DMS79 (cell line): ENCODE results near the gene ADGRL2.

Experiments
- DNase-seq: peaks from one replicate; lab custom pipeline; 2025; lab: John Stamatoyannopoulos, UW

ADGRL2 gene

DNA sequence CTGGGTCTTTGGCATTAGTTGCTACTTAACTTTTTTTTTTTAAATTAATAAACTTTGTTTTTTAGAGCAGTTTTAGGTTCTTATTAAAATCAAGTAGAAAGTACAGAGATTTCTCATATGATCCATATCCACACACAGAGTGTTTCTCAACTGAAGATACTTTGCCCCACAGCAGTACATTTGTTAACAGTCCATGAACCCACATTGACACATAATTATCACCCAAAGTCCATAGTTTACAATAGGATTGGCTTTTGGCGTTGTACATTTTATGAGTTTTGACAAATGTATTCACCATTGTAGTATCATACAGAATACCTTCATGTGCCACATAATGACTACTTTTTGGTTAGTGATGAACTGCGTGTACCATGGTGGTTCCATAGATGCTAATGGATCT lies 106.8 kb downstream of the ADGRL2 start:
- DNase-seq: no peak

DNA sequence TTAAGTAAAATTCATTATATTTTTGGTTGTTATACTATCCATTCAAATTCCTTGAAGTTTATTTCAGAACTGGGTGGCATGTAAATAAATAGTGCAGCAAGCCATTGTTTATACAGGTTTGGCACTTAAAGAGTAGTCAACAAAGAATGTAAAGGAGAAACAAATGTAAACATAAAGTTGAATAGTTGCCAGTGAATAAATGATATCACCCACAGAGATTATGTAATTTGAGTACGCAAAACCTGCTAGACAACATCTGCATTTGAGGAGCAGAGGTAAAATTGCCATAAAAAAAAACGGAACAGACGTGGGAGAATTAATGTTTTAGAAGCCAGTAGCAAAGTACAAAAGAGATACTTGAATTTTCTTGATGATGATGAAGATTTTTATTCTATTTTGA lies 111.6 kb downstream of the ADGRL2 start:
- DNase-seq: peak; percentile 42

DNA sequence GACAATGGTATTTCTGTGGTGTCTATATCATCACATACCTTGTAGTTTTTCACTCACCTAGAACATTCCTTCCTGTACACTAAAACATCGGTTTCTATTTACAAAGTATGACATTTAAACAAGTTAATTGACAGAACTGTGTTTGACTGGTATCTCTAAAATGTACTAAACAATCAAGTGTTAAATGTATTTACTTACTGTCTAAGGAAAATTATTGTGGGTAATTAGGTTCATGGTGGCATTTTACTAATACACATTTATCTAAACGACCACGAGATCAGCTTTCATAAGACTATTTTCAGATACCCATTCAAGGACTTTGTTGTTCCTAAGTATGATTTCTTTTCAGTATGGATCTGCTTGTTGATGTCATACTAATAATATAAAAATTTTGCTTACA lies 115.2 kb downstream of the ADGRL2 start:
- DNase-seq: no peak

DNA sequence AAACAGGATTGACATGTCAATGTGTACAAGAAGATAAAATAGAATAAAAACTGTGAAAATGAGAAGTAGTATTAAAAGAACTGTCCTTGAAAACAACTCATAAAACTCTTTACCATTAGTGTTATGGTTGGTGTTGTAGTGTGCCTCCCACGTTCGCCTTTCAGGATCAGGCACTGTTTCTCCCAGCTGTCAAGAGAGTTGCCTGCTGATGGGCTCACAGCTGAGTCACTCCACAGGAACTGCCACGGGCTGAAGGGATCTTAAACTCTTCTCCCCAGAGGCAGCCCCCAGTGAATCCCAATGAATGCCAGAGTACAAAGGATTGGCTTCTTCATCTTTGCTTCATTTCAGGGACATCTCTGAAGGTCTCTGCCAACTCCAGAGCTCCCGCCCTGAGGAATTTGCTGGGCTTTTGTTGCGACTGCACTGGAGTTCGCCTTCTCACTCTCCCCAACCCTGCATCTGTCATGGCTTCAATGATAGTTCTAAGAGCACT lies 119.6 kb downstream of the ADGRL2 start:
- no peak for DNase-seq

DNA sequence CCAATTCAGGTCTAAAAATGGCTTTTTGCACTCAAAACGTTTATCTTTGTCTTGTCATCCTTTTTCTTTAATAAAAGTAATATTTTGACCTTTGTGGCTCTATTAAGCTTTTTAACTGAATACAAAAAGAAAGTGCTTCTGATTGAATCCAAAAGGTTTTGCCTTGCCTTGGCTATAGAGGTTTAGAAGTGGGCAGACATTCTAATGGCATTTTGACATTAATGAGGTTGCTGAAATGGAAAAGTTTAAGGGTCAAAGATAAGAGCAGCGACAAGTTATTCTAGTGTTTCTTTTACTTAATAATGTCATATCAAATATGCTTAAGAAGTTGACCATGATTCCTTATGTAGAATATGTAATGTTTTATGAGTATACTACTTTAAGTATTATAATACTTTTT lies 120.2 kb downstream of the ADGRL2 start:
- peak; percentile 7 for DNase-seq

DNA sequence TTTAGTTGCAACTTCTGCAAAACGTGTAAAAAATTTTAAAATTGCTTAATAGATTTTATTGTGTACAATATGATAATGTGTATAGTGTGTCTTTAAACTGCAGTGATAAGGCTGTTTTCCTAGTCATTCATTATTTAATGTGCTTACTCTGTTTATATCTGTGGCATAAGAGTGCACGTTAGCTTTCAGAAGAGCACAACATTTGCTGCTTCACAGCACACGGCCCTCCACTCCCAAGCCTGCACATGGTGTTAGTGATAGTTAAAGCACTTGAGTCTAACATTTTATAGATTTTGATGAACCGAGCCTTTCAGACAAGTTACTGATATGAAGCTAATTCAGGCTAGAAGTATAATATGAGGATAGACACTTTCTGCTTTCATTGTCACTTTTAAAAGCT lies 120.6 kb downstream of the ADGRL2 start:
- DNase-seq: peak; percentile 10

DNA sequence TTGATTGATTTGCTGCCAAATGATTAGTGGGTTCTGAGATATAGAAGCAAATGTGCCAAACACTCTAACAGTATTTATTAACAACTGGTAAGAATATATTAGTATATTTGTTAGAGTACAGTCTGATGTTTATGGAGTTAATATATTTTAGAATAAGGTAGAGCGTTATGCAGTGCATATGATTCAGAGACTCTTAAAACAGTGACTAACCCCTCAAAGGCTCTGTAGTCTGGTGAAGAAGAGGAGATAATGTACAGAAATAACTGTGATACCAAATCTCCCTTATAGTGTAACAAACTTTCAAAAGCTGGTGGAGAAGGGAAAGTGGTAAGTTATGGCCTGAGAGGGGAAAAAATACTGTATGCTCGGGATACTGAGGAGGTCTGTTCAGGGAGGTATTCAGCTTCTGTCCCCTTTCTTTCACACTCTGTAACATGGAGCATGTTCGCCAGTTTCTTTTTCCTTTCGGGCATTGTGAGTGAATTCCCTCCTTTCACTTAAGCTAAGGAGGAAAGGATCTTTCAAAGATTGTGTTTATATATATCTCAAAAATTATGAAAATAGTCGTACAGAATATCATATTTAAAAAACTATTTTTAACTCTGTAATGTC lies 121.2 kb downstream of the ADGRL2 start:
- DNase-seq: no peak

DNA sequence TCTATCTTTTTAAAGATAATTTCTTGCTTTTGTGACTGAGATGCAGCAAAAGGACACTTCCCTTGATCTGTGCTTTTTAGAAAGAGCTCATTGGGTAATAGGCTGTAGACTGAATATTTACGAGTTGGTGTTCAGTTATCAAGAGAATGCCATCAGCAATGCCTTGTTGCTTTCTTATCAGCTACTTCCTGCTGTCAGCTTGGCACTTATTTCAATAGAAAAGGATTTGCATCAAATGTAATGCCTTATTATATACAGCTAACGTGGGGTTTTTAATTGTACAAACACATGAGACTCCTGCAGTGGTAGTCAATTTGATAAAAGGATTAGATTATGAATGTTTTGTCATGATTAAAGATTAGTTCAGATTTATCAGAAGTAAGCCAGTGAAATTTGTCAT lies 122.2 kb downstream of the ADGRL2 start:
- no peak for DNase-seq

DNA sequence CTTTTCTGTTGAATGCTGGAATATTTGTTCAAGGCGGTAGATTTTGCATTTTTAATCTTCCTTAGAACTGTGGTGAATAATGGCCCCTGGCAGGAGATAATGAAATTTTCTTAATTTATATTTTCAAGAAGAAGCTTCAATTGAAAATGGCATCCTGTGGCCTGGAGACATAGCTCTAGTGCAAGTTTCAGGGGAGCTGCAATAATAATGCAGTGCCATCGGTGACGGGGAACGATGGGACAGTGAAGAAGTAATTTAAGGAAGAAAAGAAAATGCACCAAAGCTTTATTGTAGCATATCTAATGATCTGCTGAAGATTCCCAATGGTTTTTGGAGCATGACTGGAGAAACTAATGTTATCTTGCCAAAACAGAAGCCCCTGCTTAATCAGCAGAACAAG lies 128.4 kb downstream of the ADGRL2 start:
- DNase-seq: no peak

DNA sequence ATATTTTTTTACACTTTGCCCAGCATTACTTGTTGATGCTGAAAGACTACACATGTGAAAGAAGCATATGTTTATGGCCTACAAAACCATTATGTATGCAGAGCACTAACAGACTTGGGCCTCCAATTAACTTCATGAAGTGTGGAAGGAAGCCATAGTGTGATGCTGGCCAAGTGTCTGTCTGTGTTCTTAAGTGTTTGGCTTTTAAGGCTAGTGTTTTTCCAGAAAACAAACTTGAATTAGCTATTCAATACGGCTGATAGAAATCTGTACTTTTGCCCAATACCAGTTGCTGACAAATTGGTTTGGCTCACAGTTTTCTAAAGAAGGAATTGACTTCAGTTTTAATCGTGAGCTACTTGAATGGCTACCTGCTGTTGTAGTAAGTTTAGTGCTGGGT lies 136.1 kb downstream of the ADGRL2 start:
- DNase-seq: no peak

DNA sequence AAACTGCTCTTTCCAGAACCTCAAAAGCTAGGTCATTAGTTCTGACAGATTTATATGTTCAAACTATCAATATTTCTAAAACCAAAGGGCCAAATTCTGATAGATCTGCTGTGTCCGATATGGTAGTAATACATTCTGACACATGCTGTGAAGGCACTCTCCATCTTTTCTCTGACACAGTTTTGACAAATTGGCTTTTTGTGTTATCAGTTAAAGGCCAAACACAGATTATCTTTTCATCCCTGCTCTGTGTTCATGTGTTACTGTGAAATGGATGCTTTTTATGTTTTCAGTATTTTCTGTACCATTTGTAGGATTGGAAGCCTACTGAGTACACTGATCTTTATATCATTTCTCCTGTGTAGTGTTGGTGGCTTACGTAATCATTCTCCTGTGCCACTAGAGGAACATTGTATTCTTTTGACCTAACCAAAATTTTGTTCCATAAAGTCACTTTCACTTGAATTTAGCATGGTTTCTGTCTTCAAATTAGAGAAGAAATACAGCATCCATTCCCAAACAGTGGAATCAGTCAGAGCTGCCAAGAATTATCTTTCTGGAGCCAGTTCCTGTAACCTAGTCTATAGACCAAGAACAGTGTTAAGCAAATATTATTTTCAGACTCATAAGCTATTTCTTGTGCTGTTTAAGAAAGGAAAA lies 137.2 kb downstream of the ADGRL2 start:
- no peak for DNase-seq

DNA sequence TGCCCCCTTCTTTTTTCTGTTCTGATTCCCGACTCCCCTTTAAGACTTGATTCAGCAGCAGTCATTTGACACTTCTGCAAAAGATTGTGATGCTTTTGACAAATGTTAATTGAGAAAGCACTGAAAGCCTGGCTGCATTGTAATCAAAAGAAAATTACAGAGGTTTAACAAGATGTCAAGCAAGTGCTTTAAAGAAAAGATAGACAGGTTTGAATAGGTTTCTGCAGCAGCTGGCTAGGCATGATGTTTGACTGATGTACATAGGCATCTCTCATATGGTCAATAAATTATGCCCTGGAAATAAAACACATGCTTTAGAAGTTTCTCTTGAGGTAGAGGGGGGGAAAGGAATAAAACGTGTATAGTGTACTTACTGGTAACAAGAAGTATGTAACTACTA lies 147.8 kb downstream of the ADGRL2 start:
- no peak for DNase-seq

DNA sequence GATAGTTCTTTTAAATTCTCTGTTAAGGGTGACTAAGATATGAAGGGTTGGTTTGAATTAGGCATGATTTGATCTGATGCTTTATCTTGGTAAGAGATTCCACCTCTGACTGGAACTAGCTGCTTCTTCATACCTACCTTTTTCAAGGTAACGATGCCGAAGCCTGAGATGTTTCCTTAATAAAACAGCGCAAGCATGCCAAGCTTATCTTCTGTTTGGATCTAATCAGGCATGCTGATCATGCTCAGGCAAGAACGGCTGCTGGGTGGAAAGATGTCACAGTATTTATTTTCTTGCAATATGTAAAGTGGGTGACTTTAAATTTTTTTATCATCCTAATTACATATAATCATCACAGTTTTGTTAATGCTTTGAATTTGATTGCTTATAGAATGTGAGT lies 148.7 kb downstream of the ADGRL2 start:
- DNase-seq: no peak

DNA sequence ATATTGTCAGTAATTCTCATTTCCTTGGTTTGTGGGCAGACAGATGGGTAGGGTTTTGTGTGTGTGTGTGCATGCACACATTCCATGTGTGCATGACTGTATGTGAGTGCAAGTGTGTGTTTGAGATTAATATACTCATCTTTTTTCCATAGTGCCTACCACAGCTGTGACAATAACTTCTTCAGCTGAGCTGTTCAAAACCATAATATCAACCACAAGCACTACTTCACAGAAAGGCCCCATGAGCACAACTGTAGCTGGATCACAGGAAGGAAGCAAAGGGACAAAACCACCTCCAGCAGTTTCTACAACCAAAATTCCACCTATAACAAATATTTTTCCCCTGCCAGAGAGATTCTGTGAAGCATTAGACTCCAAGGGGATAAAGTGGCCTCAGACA lies 149.3 kb downstream of the ADGRL2 start:
- DNase-seq: no peak

DNA sequence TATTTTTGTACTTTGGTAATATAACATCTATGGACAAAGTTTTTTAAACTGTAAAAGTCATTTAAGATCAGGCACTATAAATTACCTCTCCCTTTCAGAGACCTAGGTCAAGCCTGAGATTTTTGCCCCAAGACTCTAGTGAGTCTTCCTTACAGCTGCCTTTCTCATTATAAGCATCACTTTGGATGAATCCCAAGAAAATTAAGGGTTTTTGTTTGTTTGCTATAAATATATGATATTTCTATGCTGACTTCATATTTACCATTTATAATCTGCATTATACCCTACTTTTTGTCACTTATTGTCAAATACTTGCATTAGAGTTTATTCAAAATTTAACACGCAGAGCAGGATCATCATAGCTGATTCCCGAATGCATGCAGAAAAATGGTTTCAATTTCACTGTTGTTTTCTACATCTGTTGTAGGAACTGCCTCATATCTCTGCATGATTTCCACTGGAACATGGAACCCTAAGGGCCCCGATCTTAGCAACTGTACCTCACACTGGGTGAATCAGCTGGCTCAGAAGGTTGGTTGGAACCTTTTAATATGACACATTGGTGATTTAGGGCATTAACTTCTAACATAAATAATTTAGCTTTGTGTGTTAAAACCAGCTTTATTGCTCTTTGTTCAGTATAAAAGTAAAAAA lies 150.0 kb downstream of the ADGRL2 start:
- DNase-seq: no peak

DNA sequence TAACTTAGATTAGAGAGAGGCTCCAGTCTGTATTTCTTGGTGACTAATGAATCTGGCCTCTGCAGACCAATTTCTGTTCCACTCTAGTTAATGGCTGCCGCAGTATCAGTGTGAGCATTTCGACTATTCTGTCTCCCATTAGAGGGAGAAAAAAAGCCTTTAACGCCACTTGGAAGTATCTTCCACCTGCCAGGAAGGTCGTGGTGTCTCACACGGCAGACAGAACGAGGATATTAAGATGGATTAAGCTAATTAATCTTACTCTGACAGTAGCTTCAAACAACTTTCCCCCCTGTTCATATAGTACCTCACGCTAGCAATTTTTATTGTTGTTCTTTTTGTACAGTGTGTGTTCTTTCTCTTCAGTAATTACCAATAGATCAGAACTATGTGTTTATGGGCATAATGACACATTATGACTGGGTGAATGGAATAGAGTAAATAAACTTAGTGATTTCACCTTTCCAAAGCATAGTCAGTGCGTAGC lies 153.8 kb downstream of the ADGRL2 start:
- DNase-seq: no peak

DNA sequence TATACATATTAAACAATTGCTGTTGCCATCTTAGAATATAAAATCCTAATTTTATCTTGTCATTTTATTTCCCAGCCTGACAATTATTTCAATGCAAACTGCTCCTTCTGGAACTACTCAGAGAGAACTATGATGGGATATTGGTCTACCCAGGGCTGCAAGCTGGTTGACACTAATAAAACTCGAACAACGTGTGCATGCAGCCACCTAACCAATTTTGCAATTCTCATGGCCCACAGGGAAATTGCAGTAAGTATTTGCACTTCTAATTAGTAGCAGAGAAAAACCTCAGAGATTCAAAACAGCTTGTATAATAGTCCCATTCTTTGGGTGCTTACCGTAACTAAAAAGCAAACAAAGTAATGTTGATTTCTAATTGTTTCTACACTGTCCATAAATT lies 167.2 kb downstream of the ADGRL2 start:
- DNase-seq: peak; percentile 96

DNA sequence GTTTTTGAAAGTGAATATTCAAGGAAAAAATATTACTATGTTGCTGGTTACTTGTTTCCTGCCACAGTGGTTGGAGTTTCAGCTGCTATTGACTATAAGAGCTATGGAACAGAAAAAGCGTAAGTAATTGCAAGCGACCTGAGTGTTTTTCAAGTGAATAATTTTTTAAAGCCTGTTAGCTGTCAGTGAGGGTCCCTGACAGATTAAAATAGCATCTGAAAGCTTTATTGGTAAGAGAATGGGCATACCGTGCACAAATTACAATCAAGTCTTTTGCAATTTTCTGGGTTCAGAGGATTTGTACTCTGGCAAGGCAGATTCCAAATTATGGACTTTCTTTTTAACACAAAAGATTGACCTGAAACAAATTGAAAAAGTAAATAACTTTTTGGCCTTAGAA lies 169.7 kb downstream of the ADGRL2 start:
- DNase-seq: no peak

DNA sequence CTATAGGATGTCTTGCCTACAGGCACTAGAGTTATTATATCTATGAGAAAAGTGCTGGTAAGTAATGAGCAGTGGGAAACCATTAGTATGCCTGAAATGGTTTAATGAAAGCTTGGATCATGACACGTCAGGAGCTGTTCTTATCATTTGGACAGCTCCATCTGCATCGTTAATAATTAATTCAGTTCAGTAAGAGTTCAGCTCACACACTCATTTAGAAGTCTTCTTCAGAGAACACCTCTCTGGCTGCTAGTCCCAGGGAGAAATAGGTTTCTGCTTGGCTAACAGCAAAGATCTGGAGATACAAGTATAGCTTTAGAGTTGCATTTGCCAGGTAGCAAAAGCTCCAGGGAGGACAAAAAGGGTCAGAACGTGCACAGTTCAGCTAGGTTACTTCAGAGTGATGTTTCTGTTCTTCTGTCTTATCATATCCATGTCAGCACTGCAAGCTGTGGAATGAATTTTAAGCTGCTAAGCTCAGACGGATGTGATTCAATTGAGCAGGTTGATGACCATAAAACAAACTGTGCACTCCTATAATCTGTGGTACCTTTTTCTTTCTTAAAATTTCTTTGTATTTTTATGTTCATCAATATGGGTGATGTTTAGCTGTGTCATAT lies 173.6 kb downstream of the ADGRL2 start:
- DNase-seq: no peak

DNA sequence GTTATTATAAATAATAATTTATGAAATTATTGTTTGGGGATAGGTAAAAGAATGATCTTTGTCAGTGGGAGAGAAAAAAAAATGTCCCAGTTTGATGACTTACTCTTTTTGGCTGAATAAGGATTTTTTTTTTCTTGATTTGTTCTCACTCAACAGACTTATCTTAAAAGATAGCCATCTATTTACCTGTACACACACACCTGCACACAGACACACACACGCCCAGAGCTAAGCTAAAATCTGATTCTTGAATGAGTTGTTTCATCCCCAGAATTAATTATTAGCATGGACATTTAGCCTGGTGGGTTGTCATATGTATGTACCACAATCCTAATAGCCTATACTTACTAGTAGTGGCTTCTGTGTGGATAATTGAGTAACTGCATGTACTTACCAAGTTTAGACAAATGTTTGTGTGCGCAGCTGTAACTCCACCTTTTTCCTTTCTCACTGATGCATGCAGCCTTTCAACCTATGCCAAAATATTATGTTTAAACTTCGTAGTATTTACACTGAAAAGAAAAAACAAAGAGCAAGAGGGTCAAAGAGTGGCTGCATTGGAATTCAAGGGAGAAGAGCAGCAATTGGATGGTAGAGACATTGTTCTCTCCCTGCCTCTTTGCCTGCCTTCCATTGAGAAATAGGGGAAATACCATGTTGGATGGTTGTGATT lies 174.3 kb downstream of the ADGRL2 start:
- peak; percentile 23 for DNase-seq

DNA sequence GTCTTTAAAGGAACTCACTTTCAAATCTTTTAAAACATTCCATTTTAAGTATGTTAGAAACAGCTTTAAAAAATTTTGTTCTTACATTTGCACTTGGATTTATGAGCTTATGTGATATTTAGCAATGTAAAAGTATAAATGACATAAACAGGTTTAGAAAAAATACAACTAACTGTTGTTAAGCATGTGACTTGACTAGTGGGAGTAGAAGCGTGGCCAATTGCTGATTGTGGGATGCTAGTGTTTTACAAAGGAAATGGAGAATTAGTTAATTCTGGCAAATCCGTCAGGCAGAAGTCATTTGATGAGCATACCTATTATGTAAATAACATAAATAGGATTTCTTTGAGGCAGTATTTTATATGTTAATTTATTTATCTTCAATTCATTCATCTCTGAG lies 175.8 kb downstream of the ADGRL2 start:
- no peak for DNase-seq

DNA sequence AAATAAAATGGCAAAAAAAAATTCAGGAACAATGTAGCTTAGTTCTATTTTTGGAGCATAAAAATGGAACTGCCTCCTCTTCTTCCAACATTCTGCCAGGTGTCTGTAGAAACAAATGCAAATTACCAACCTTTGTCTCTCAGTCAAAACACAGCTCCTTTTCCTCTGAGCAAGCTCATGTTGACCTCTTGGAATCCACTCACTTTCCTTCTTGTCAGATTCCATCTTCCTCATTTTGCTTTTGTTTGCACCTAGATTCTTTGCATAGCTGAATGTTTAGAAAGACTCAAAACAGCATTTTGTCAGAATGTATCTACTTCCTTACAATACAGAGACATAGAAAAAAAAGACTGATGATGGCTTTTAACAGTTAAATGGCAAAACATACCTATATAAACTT lies 178.2 kb downstream of the ADGRL2 start:
- no peak for DNase-seq
